Neural cell (in vitro differentiated cells): ENCODE measurements around the gene FAM171A1. TPM values are rescaled to one million over a fixed set of nuclear protein-coding genes. Genes with fewer than 3 reads are reported as not detected.

ENCODE experiments used
- H2AFZ ChIP-seq: fragments of 200-600, 300-800 bp; sonication (generic), shearing (Covaris generic); 2 replicates; pipeline ENCODE4 v1.6.0; 2014; ENCODE audit warnings: low read depth, mild to moderate bottlenecking, antibody characterized with exemption, low read length, moderate library complexity
- H3F3A ChIP-seq: fragments of 200-600 bp; shearing (Covaris generic); 2 replicates; pipeline ENCODE4 v1.6.1; 2016; ENCODE audit warnings: mild to moderate bottlenecking, moderate library complexity, mixed read lengths, antibody characterized with exemption, low read length; ENCODE audit not compliant: insufficient read depth, poor library complexity, severe bottlenecking
- H3K27ac ChIP-seq: fragments of 200-600, 300-800 bp; sonication (generic), shearing (Covaris generic); 2 replicates; pipeline ENCODE4 v1.5.1; 2014; ENCODE audit warnings: mild to moderate bottlenecking, low read length, moderate library complexity
- H3K27me3 ChIP-seq: fragments of 300-800, 200-600 bp; sonication (generic), shearing (Covaris generic); 2 replicates; pipeline ENCODE4 v1.6.0; 2014; ENCODE audit warnings: mild to moderate bottlenecking, low read depth, low read length, moderate library complexity; ENCODE audit not compliant: insufficient read depth
- H3K36me3 ChIP-seq: fragments of 300-800, 200-600 bp; sonication (generic), shearing (Covaris generic); 2 replicates; pipeline ENCODE4 v1.5.1; 2014; ENCODE audit warnings: mild to moderate bottlenecking, antibody characterized with exemption, low read length, moderate library complexity; ENCODE audit not compliant: insufficient read depth
- H3K4me2 ChIP-seq: fragments of 300-800, 200-600 bp; sonication (generic), shearing (Covaris generic); 2 replicates; pipeline ENCODE4 v1.6.0; 2014; ENCODE audit warnings: mild to moderate bottlenecking, low read length
- H3K4me3 ChIP-seq: fragments of 300-800, 200-600 bp; sonication (generic), shearing (Covaris generic); 2 replicates; pipeline ENCODE4 v1.5.1; 2014; ENCODE audit warnings: mild to moderate bottlenecking, low read length, moderate library complexity
- H3K79me2 ChIP-seq: fragments of 200-600 bp; shearing (Covaris generic); replicated peaks from 2 replicates; pipeline ENCODE4 v1.6.0; 2014; ENCODE audit warnings: mild to moderate bottlenecking, low read length, moderate library complexity; ENCODE audit not compliant: insufficient read depth
- H3K9ac ChIP-seq: fragments of 300-800, 200-600 bp; sonication (generic), shearing (Covaris generic); 2 replicates; pipeline ENCODE4 v1.6.1; 2016; ENCODE audit warnings: mild to moderate bottlenecking, low read length, mixed read lengths
- H3K9me2 ChIP-seq: fragments of 200-600 bp; shearing (Covaris generic); 2 replicates; pipeline ENCODE4 v1.6.1; 2016; ENCODE audit warnings: mild to moderate bottlenecking, low read length, mixed read lengths; ENCODE audit not compliant: insufficient read depth
- H3K9me3 ChIP-seq: fragments of 200-600, 300-800 bp; sonication (generic), shearing (Covaris generic); 2 replicates; pipeline ENCODE4 v1.6.1; 2016; ENCODE audit warnings: mild to moderate bottlenecking, mixed run types, low read length, moderate library complexity, mixed read lengths
- H4K20me1 ChIP-seq: fragments of 200-600 bp; shearing (Covaris generic); 2 replicates; pipeline ENCODE4 v1.6.1; 2016; ENCODE audit warnings: mild to moderate bottlenecking, mixed run types; ENCODE audit not compliant: insufficient read depth
- CTCF ChIP-seq: fragments of 450-650 bp; IDR thresholded peaks from 2 replicates; pipeline ENCODE4 v1.5.1; 2014; ENCODE audit warnings: antibody characterized with exemption, mild to moderate bottlenecking, moderate library complexity; ENCODE audit not compliant: poor library complexity, severe bottlenecking
- EZH2 ChIP-seq: fragments of 200-600, 300-800 bp; shearing (Covaris generic), sonication (generic); IDR thresholded peaks from 2 replicates; pipeline ENCODE4 v1.6.1; 2014; ENCODE audit warnings: antibody characterized with exemption, low read length, borderline replicate concordance, mild to moderate bottlenecking; ENCODE audit not compliant: insufficient read depth, poor library complexity, severe bottlenecking
- POLR2AphosphoS5 ChIP-seq: IDR thresholded peaks from 2 replicates; pipeline ENCODE4 v1.6.1; 2012
- RAD21 ChIP-seq: fragments of 450-650 bp; conservative IDR thresholded peaks from 2 replicates; pipeline ENCODE4 v1.6.1; 2014; ENCODE audit warnings: antibody characterized with exemption, mild to moderate bottlenecking, moderate library complexity
- REST ChIP-seq: IDR thresholded peaks from 2 replicates; pipeline ENCODE4 v1.6.1; 2012; ENCODE audit warnings: borderline replicate concordance
- SMC3 ChIP-seq: fragments of 450-650 bp; conservative IDR thresholded peaks from 2 replicates; pipeline ENCODE4 v1.6.1; 2014; ENCODE audit warnings: antibody characterized with exemption, mild to moderate bottlenecking, moderate library complexity; ENCODE audit not compliant: poor library complexity
- TAF1 ChIP-seq: IDR thresholded peaks from 2 replicates; pipeline ENCODE4 v1.6.1; 2012; ENCODE audit warnings: low read depth
- polyA plus RNA-seq: library from polyadenylated mRNA; depleted of rRNA; stranded (reverse); fragments of >200 nt; gene quantifications from 2 replicates; pipeline ENCODE4 v1.2.3, GENCODE V29; 2014

Gene FAM171A1
- polyA plus RNA-seq, 1 donor from 2014 or later = 28.8 TPM

GRCh38 chr10:15385552-15386455, 14.7 kb upstream of the FAM171A1 start:
- H3K27ac ChIP-seq = no peak overlapping the region

GRCh38 chr10:15381420-15381819, 10.3 kb upstream of the FAM171A1 start:
- H3K79me2 ChIP-seq = no peaks in the 10 kb centered on the region
- H3F3A ChIP-seq = no peaks in the 10 kb centered on the region
- no peaks in the 10 kb centered on the region for H3K9me2 ChIP-seq
- H3K27me3 ChIP-seq = no peaks in the 10 kb centered on the region
- no peaks in the 10 kb centered on the region for H3K9me3 ChIP-seq
- H3K27ac ChIP-seq = no peak overlapping the region
- H3K36me3 ChIP-seq = no peaks in the 10 kb centered on the region
- no peak overlapping the region for H3K4me2 ChIP-seq
- H3K9ac ChIP-seq = no peak overlapping the region
- H3K4me3 ChIP-seq = no peak overlapping the region
- no peak for TF ChIP-seq REST
- no peak for TF ChIP-seq CTCF
- TF ChIP-seq SMC3 = no peak
- no peak for TF ChIP-seq TAF1
- TF ChIP-seq EZH2 = no peak
- no peak for TF ChIP-seq POLR2AphosphoS5
- TF ChIP-seq RAD21 = no peak
- no peaks in the 10 kb centered on the region for H4K20me1 ChIP-seq
- no peak overlapping the region for H2AFZ ChIP-seq

More at GRCh38 chr10:15385552-15386455, 14.7 kb upstream of the FAM171A1 start:
- no peak overlapping the region for H2AFZ ChIP-seq
- no peaks in the 10 kb centered on the region for H3K27me3 ChIP-seq
- H3K9me3 ChIP-seq = no peaks in the 10 kb centered on the region
- H3K9ac ChIP-seq = no peak overlapping the region
- H4K20me1 ChIP-seq = no peaks in the 10 kb centered on the region
- H3K4me3 ChIP-seq = no peak overlapping the region
- no peak overlapping the region for H3K4me2 ChIP-seq
- no peaks in the 10 kb centered on the region for H3K79me2 ChIP-seq
- H3K36me3 ChIP-seq = no peaks in the 10 kb centered on the region
- TF ChIP-seq RAD21 (no peak), EZH2 (no peak)
- H3K9me2 ChIP-seq = no peaks in the 10 kb centered on the region
- no peaks in the 10 kb centered on the region for H3F3A ChIP-seq

- Histone ChIP-seq H3F3A (no peaks in the 10 kb centered on the region), H3K79me2 (no peaks in the 10 kb centered on the region), H2AFZ (no peak overlapping the region), H3K4me2 (no peak overlapping the region), H3K27me3 (no peaks in the 10 kb centered on the region), H4K20me1 (no peaks in the 10 kb centered on the region), H3K4me3 (no peak overlapping the region), H3K36me3 (no peaks in the 10 kb centered on the region), H3K9me3 (no peaks in the 10 kb centered on the region), H3K9me2 (no peaks in the 10 kb centered on the region), H3K27ac (no peak overlapping the region), H3K9ac (no peak overlapping the region)
- no peak for TF ChIP-seq RAD21
- TF ChIP-seq REST = no peak
- no peak for TF ChIP-seq POLR2AphosphoS5
These were observed 8.0 kb upstream of the FAM171A1 start for GRCh38 chr10:15379078-15379477.
